ENCODE results near the gene SLC39A11.
"Not testable (repeated sequence)": the region's sequence is repeated elsewhere in the genome, so short reads cannot be mapped to it uniquely, and the experiment has no call there.

Gene SLC39A11

DNA sequence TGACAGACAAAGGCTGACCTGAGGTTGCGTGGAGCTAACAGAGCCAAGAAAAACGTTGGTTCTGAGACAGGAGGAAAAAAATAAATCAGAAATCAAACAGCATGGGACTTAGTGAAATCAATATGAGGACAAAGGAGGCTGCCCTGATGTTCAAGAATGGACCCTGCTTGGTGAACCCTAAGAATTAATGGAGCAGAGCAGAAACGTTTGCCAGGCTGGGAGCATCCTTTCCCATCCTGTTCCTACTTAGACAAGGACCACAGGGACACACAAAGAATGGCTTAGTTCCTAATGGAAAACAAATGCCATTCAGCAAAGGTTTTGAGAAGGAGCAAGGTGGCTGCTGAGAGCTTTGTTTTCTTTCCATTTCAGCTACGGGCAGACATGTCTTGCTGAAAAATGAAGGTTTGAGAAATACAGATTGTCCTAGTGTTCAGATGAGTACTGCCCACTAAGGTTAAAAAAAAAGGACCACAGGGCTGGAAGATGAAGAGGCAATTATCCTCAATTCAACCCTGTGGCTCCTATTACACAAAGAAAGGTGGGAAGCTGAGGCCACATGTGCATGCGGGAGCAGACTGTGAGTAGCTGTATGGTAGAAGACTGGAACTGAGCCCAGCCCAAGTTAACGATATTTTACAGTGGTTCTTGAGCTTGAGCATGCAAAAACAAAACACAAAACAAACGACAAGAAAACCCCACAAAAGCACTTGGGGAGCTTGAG lies 230.1 kb downstream of the SLC39A11 start:
- no peak for DNase-seq

DNA sequence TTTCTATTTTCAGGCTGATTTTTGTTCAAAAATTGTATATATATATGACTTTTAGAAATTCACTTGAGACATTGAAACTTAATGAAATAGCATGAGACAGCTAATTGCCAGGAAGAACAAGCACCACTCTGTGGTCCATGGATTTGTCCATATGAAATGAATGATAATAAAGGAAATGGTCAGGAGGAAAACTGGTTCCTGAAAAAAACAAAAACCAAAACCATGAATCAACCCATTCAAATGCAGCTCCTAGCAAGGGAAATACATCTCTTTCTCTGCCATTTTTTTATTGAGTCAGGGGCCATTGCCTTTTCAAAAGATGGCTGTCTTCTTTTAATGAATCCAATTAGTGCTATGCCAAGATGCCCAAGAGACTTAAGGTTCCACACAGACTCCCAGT lies 230.7 kb downstream of the SLC39A11 start:
- DNase-seq: no peak

DNA sequence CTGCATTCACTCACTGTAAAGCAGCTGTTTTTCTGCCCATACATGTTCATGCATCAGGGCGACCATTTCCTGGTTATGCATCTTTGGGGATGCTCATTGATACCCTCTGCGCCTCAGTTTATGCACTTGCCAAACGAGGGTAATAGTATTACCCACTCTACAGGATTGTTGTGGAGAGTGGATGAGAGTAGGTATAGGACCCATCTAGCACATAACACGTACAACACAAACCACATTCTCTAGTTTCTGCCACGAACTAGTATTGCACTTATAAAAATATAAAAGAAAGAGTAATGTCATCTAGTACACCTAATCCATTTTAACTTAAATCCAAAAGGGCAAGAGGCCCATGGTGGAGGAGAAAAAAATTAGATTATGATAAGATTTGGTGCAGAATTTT lies 231.7 kb downstream of the SLC39A11 start:
- no peak for DNase-seq

DNA sequence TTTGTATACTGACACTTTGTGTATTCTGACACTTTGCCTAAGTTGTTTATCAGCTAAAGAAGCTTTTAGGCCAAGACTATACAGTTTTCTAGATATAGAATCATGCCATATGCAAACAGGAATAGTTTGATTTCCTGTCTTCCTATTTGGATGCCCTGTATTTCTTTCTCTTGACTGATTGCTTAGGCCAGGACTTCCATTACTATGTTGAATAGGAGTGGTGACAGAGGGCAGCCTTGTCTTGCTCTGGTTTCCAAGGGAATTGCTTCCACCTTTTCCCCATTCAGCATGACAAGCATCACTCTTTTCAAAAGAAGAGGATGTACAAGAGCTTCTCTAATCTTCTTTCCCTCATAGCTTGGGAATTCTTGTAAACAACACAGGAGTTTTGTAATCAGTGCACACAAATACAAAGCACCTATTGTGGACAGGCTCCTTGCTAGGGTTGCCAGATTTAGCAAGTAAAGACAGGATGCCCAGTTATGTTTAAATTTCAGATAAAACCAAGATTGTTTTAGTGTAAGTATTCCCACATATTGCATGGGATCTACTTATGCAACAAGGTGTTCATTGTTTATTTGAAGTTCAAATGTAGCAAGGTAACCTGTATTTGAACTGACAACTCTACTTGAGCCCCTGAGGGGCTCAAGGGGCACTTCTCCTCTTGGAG lies 233.5 kb downstream of the SLC39A11 start:
- DNase-seq: no peak

DNA sequence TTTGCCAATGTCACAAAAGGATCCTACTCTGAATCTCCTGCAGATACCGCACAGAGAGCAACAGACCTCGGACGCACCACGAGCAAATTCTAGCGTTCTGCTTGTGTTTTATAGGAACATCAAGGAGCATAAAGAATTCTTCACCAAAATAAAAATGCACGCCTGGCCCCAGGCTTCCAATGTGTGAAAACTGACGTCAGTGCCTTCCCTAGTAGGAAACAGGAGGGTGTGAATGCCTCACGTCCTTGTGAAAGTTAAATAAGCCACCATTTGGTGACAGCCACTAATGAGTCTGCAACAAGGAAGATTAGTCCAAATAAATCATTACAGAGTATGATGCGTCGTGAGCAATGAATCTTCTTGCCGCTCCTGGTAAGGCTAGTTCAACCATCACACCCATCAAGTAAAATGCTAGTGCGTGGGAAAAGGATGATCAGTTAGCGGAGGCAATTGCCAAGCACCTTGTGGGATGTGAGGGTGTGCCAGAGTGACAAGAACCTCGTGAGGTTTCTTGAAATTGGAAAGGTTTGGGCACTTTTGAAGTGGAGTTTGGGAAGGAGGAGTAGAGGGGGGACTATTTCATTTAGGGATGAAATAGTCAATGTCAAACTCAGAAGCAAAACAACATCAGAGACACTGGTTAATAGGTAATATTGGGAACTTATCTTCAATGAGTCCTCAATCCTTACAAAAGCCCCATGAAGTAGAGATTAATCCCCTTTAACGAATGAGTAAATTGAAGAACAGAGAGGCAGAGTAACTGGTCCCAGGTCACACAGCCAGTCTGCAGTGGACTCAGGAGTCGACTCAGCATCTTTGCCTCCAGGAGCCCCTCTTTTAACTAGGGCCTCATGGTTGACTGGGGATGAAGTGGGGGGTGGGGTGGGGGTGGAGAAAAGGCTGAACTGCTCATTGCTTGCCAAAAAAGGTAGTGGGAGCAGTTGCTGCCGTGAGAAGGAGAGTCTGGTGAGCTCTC lies 238.8 kb downstream of the SLC39A11 start:
- no peak for DNase-seq

DNA sequence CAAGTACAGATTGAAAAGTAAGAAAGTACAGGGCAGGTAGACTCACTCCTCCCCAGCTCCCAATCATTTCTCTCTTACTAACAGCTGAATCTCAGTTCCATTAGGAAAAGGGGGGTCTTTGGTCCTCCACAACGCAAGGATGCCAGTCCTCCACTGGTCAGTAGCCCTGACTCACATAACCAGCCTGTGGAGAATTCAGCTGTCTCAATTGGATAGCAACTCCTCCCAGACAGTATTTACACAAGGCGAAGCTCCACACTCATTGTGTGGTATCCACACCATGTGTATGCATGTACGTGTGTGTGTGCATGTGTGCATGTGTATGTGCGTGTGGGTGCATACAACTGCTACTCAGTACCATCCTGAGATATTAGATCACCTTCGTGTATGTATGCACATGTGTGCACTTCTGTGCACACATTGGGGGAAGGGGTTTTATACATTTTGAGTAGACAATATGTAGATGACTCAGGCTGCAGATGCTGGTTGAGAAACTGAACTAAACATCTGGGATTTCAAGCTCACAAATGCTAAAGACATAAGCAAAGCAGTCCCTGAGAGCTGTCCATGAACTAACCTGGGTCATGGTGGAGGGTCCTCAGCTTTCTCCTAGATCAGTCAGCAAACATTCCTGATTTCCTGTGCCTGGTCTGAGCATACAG lies 240.1 kb downstream of the SLC39A11 start:
- DNase-seq: no peak

DNA sequence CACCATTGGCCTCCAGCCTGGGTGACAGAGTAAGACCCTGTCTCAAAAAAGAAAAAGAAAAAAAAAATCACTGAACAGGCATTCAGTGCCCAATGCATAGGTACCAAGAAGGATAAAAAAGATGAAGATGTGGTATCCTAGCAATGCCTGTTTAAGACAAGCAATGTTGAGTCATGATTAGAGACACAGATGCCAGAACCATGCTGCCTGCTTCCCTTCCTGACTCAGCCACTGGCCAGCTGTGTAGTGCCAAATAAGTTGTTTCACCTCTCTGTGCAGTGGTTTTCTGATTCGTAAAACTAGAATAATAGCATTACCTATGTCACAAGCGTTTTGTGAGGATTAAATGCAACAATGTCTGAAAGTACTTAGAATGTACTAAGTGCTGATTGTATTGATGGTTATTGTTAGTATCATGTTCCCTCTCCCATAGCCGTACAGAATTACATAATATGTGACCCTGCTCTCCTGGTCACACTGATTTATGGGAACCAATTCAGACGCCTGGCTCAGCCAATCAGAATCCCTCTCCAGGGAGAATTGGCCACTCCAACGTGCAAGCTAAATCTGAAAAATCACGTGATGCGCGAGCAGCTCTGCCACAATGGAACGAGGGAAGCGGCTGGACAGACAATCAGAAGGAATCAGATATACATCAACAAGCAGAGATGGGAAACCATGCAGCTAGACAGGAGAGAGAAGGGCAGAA lies 241.9 kb downstream of the SLC39A11 start:
- no peak for DNase-seq

DNA sequence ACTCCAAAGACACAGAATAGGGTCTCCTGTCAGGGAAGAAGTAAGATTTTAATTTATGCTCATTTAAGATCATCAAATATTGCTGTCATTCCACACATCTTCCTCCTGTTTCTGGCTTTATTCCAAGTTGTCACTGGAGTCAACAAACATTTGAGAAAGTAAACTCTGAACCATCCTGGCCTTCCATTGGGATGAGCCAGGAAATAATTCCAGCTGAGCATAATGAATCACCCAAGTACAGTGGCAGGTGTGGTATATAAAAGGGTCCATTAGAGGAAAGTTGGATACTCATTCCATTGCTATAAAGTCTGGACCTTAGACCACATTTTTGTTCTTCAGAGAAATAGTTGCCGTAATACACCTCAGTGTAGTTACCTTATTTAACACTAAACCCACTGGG lies 246.1 kb downstream of the SLC39A11 start:
- no peak for DNase-seq

DNA sequence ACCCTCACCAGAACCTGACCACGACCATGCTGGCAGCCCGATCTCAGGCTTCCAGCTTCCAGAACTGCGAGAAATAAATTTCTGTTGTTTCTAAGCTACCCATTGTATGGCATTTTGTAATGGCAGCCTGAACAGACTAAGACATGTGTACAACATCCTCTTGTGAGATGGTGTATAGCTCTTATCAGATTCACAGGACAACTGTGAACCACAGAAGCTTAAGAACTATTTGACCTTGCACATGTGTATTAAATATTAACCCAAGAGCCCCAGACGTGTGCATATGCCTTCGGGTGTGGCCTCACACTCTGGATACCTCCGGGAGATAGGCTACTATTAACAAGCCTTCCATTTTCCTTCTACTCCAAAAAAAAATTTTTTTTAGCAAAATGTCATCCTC lies 248.9 kb downstream of the SLC39A11 start:
- no peak for DNase-seq

DNA sequence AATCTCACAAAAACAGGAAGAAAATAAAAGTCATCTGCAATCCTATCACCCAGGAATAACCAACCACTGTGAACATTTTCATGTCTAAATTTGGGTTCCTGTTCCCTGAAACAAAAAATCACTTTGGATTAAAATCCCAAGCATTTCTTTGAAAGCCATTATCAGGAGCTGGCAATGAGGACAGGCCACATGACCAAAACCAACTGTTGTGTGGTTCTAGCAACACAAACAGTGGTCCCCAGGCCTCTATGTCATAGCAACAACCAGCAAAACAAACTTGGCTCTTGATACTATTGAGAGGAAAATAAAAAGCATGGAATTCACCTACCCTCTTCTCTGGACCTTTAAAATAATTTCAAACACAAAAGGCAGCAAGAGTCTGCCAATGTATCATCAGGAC lies 252.5 kb downstream of the SLC39A11 start:
- no peak for DNase-seq

DNA sequence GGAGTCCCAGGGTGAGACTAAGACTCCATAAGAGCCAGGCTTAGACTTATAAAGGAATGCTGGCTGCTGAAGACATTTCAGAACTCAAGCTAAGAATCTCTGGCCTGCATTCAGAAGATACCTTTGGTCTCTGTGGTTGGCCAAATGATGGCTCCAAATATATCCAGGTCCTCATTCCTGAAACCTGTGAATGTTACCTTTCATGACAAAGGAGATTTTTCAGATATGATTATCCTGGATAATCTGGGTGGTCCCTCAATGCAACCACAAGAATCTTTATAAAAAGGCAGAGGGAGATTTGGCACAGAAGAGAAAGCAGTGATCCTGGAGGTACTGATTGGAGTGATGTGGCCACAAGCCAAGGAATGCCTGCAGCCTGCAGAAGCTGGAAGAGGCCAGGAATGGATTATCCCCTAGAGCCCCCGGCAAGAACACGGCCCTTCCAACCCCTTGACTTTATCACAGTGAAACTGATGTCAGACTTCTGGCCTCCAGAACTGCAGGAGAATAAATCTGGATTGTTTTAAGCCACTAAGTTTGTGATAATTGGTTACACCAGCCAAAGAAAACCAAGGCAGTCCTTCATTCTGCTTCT lies 253.3 kb downstream of the SLC39A11 start:
- no peak for DNase-seq

DNA sequence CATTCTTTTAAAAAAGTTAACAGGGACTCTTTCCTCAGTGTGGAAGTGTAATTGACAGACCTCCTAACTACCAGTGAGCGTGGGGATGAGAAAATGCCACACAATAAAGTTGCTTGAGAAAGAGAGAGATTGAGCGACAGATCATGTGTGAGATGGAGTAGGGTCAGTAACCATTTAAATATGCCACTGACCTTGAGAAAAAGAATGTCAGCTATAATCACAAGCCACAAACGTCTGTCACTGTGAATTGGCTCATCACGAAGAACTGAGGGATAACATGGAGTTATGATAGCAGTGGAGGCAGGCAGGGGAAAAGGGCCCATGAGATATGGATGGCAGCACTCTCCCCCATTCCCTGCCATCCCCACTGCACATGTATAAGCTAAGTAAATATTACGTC lies 253.9 kb downstream of the SLC39A11 start:
- DNase-seq: no peak

DNA sequence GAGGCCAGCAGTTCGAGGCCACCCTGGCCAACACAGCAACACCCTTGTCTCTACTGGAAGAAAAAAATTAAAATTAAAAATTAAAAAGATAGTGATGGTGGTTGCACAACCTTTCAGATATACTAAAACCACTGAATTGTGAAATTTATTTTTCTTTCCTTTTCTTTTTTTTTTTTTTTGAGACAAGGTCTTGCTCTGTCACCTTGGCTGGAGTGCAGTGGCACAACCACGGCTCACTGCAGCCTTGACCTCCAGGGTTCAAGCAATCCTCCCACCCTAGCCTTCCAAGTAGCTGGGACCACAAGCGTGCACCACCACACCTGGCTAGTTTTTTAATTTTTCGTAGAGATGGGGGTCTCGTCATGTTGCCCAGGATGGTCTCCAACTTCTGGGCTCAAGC lies 254.4 kb downstream of the SLC39A11 start:
- DNase-seq: no peak

DNA sequence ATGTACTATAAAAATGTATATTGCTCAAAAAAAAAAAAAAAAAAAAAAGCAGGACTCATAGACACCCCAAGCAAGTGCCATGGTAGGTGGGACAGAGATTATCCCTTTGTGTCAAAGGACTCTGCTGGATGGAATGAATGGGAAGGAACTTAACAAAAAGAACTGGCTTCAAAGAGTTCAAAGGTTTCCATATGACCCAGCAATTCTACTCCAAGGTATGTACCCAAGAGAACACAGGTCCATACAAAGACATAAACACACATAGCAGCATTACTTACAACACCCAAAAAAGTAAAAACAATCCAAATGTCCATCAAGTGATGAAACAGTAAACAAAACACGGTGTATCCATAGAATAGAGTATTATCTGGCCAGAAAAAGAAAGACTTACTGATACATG lies 255.2 kb downstream of the SLC39A11 start:
- no peak for DNase-seq

DNA sequence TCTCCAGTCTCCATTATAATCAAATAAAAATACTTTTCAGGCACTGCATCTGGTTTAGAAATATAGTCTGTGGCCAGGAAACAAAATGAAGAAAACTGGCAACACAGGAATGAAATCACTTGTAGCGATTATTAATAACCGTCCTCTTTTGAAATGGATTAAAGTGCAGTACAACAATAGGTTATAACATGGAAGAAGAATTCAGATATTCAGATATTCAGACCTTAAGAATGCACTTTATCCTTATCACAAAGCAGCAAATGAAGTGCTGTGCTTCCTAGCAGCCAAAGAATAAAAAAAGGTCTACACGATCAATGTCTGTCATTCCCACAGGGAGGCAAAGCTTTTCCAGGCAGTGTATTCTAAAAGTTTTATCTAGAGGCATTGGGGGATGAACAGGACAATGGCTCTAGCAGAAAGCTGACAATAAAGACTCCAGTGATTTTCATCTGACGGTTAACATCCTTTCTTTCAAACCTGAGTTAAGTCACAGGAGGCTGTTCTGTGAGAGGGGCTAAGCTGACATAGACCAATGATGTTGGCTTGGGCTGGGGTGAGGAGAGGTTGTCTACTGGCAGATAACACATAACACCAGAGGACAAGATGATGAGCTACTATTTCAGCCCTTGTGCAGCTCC lies 259.2 kb downstream of the SLC39A11 start:
- no peak for DNase-seq

DNA sequence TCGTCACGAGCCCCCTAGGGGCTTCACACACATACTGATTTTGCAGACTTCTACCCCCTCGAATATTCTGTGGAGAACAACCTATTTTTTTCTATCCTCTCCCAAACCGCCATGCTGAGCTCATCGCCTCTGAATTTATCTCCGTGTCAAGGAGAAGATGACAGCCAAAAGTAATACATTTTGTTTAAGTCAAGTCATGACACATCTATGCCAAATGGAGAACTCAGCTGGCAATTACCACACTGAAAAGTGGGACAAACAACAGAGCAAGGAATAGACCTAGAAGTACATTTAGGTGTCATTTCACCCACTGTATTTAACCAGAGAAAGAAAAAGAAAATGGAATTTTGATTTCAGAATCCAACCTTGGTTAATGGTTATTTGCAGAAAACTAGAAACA lies 260.2 kb downstream of the SLC39A11 start:
- DNase-seq: no peak

DNA sequence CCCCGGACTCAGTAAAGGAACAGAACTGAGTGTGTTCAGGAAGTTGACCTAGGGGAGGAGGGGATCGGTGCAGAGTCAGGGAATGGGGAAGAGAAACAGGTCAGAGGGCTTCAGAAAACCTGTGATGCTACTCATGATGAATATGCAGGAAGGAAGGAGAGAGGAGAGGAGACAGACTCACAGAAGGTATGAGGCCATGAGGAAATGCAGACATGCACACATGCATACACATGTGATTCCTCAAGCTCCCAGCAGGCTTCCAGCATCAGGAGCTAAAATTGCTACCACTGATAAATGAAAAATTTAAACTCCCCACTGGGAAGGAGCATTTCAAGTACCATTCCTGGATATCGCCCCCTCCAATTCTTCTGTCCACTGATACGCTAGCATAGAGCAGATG lies 262.6 kb downstream of the SLC39A11 start:
- DNase-seq: no peak

DNA sequence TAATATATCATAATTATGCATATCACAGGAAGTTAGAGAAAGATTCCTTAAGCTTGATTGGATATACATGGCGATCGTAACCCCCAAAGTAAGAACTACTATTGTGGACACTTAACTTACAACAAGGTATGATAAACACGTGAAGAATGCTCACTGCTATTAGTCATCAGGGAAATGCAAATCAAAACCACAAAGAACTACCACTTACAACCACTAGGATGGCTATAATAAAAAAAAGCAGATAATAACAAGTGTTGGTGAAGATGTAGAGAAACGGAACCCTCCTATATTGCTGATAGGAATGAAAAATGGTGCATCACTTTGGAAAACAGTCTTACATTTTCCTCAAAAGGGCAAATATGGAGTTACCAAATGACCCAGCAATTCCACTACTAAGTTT lies 265.9 kb downstream of the SLC39A11 start:
- no peak for DNase-seq

DNA sequence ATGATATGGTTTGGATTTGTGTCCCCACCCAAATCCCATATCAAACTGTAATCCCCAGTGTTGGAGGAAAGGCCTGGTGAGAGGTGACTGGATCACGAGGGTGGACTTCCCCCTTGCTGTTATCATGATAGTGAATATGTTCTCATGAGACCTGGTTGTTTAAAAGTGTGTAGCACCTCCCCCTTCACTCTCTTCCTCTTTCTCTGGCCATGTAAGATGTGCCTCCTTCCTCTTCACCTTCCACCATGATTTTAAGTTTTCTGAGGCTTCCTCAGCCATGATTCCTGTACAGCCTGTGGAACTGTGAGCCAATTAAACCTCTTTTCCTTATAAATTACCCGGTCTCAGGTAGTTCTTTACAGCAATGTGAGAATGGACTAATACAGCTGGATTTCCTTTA lies 266.4 kb downstream of the SLC39A11 start:
- not testable (repeated sequence) for DNase-seq

DNA sequence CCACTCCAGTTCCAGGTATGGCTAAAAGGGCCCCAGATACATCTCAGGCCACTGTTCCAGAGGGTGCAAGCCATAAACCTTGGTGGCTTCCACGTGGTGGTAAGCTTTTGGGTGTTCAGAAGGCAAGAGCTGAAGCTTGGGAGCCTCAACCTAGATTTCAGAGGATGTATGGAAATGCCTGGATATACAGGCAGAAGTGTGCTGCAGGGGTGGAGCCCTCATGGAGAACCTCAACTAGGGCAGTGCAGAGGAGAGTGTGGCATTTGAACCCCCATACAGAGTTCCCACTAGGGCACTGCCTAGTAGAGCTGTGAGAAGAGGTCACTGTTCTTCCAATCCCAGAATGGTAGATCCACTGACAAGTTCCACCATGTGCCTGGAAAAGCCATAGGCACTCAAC lies 267.3 kb downstream of the SLC39A11 start:
- DNase-seq: no peak

DNA sequence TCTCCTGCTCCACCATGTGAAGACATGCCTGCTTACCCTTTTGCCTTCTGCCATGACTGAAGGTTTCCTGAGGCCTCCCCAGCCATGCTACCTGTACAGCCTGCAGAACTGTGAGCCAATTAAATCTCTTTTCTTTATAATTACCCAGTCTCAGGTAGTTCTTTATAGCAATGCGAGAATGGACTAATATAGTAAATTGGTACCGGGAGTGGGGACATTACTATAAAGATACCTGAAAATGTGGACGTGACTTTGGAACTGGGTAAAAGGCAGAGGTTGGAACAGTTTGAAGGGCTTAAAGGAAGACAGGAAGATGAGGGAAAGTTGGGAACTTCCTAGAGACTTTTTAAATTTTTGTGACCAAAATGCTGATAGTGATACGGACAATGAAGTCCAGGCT lies 268.2 kb downstream of the SLC39A11 start:
- DNase-seq: not testable (repeated sequence)
